GM12874 (cell line): ENCODE data around the gene GOLGA8N.

Experiments used
- CTCF ChIP-seq: IDR thresholded peaks from 2 replicates; pipeline ENCODE4 v1.5.1; 2011; ENCODE audit warnings: low read depth, mild to moderate bottlenecking, control low read depth, low read length, moderate library complexity; ENCODE audit not compliant: insufficient read depth

Gene GOLGA8N

GRCh38 chr15:32656496-32656895, 63.2 kb downstream of the GOLGA8N start:
- TF ChIP-seq CTCF = no peak
